ENCODE results near the gene GCNT1. TPM values are rescaled to one million over a fixed set of nuclear protein-coding genes. Genes with fewer than 3 reads are reported as not detected.
"Not testable (repeated sequence)": the region's sequence is repeated elsewhere in the genome, so short reads cannot be mapped to it uniquely, and the experiment has no call there.

GCNT1 gene
- total RNA-seq, 1 experiment from 2014 or later, result 0.28 TPM

DNA sequence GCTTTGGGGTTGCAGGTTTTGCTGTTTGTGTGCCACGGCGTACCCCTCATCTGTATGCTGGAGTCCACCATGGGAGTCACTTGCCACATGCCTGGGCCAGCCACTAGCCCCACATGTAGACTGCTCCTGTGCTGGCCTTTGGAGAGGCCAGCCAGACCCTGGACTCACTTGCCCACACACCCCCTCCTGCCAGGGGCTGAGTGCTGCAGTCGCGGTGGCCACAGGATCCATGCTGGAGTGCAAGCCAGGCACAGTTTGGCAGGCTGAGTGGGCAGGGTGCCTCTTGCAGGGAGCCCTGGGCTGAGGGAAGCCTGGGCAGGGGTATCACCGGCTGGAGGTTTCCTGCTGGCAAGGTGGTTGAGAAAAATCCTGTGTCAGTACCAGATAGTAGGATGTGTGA lies 25.6 kb upstream of the GCNT1 start:
- H3K4me3 ChIP-seq (ENCODE audit: low read depth in 2 of 2, low read length in 2 of 2), result no peak overlapping the region
- no TSS peak for BruUV-seq (replicated peaks)
- ChIA-PET POLR2A (no interaction called here), CTCF (no interaction called here)
- intact Hi-C loops (cut with micrococcal nuclease; ENCODE audit: unreplicated experiment) (no loop called here), in situ Hi-C loops (cut with HindIII; ENCODE audit: low pct_unique_long_range_greater_than_20kb, low sequenced_read_pairs) (no loop called here)
- DNase-seq (ENCODE audit: low read depth, low spot score), result no peak
- no peaks in the 10 kb centered on the region for H3K9me3 ChIP-seq (ENCODE audit: control insufficient read depth, insufficient read depth, low read depth, low read length)
- no peak overlapping the region for H3K27ac ChIP-seq (ENCODE audit: low read length)
- no peaks in the 10 kb centered on the region for H3K27me3 ChIP-seq (ENCODE audit: control insufficient read depth, insufficient read depth, low read length)
- H3K4me1 ChIP-seq (ENCODE audit: control insufficient read depth, insufficient read depth, low read length), result no peaks in the 10 kb centered on the region
- ATAC-seq, result no peak
- TF ChIP-seq SIN3A (IDR thresholded peaks at IDR 0.05; ENCODE audit: borderline replicate concordance, insufficient read depth, low read depth, low read length) (no peak), POLR2AphosphoS5 (IDR thresholded peaks at IDR 0.05; ENCODE audit: low read depth, low read length) (no peak), TCF7L2 (IDR thresholded peaks at IDR 0.05; ENCODE audit: low read depth, low read length) (no peak)
- TF ChIP-seq, protein P1, sequence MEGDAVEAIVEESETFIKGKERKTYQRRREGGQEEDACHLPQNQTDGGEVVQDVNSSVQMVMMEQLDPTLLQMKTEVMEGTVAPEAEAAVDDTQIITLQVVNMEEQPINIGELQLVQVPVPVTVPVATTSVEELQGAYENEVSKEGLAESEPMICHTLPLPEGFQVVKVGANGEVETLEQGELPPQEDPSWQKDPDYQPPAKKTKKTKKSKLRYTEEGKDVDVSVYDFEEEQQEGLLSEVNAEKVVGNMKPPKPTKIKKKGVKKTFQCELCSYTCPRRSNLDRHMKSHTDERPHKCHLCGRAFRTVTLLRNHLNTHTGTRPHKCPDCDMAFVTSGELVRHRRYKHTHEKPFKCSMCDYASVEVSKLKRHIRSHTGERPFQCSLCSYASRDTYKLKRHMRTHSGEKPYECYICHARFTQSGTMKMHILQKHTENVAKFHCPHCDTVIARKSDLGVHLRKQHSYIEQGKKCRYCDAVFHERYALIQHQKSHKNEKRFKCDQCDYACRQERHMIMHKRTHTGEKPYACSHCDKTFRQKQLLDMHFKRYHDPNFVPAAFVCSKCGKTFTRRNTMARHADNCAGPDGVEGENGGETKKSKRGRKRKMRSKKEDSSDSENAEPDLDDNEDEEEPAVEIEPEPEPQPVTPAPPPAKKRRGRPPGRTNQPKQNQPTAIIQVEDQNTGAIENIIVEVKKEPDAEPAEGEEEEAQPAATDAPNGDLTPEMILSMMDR (IDR thresholded peaks at IDR 0.05), result no peak
- TF ChIP-seq, protein P2, sequence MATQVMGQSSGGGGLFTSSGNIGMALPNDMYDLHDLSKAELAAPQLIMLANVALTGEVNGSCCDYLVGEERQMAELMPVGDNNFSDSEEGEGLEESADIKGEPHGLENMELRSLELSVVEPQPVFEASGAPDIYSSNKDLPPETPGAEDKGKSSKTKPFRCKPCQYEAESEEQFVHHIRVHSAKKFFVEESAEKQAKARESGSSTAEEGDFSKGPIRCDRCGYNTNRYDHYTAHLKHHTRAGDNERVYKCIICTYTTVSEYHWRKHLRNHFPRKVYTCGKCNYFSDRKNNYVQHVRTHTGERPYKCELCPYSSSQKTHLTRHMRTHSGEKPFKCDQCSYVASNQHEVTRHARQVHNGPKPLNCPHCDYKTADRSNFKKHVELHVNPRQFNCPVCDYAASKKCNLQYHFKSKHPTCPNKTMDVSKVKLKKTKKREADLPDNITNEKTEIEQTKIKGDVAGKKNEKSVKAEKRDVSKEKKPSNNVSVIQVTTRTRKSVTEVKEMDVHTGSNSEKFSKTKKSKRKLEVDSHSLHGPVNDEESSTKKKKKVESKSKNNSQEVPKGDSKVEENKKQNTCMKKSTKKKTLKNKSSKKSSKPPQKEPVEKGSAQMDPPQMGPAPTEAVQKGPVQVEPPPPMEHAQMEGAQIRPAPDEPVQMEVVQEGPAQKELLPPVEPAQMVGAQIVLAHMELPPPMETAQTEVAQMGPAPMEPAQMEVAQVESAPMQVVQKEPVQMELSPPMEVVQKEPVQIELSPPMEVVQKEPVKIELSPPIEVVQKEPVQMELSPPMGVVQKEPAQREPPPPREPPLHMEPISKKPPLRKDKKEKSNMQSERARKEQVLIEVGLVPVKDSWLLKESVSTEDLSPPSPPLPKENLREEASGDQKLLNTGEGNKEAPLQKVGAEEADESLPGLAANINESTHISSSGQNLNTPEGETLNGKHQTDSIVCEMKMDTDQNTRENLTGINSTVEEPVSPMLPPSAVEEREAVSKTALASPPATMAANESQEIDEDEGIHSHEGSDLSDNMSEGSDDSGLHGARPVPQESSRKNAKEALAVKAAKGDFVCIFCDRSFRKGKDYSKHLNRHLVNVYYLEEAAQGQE (IDR thresholded peaks at IDR 0.05; ENCODE audit: insufficient read depth in 1 of 2, low read depth in 2 of 2, low read length in 1 of 2), result no peak
- no peaks in the 10 kb centered on the region for H3K36me3 ChIP-seq (ENCODE audit: control insufficient read depth, insufficient read depth, low read length)

GRCh38 chr9:76433836-76434235 lies 25.1 kb upstream of the GCNT1 start:
- no peak for ATAC-seq
- POLR2A ChIA-PET, result no interaction called here
- CTCF ChIA-PET, result no interaction called here
- Histone ChIP-seq H3K27ac (ENCODE audit: low read length) (no peak overlapping the region), H3K4me1 (ENCODE audit: control insufficient read depth, insufficient read depth, low read length) (no peaks in the 10 kb centered on the region), H3K4me3 (ENCODE audit: low read depth in 2 of 2, low read length in 2 of 2) (no peak overlapping the region), H3K36me3 (ENCODE audit: control insufficient read depth, insufficient read depth, low read length) (no peaks in the 10 kb centered on the region), H3K9me3 (ENCODE audit: control insufficient read depth, insufficient read depth, low read depth, low read length) (no peaks in the 10 kb centered on the region), H3K27me3 (ENCODE audit: control insufficient read depth, insufficient read depth, low read length) (no peaks in the 10 kb centered on the region)
- BruUV-seq (replicated peaks), result no TSS peak
- TF ChIP-seq POLR2AphosphoS5 (IDR thresholded peaks at IDR 0.05; ENCODE audit: low read depth, low read length) (no peak), SIN3A (IDR thresholded peaks at IDR 0.05; ENCODE audit: borderline replicate concordance, insufficient read depth, low read depth, low read length) (no peak), TCF7L2 (IDR thresholded peaks at IDR 0.05; ENCODE audit: low read depth, low read length) (no peak)
- TF ChIP-seq, protein P2 (IDR thresholded peaks at IDR 0.05; ENCODE audit: insufficient read depth in 1 of 2, low read depth in 2 of 2, low read length in 1 of 2), result no peak
- TF ChIP-seq, protein P1 (IDR thresholded peaks at IDR 0.05), result no peak
- intact Hi-C loops (cut with micrococcal nuclease; ENCODE audit: unreplicated experiment), result no loop called here
- in situ Hi-C loops (cut with HindIII; ENCODE audit: low pct_unique_long_range_greater_than_20kb, low sequenced_read_pairs), result no loop called here
- DNase-seq (ENCODE audit: low read depth, low spot score), result no peak

DNA sequence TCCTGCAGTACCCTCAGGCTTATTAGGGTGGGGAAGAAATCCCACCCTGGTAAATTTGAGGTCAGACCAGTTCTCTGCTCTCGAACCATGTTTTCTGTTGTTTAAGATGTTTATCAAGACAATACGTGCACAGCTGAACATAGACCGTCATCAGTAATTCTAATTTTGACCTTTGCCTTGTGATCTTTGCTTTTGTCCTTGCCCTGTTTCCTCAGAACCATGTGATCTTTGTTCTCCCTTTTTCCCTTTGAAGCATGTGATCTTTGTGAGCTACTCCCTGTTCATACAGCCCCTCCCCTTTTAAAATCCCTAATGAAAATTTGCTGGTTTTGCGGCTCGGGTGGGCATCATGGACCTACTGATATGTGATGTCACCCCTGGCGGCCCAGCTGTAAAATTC lies 24.1 kb upstream of the GCNT1 start:
- H3K4me1 ChIP-seq (ENCODE audit: control insufficient read depth, insufficient read depth, low read length); CTCF ChIA-PET; DNase-seq (ENCODE audit: low read depth, low spot score); H3K36me3 ChIP-seq (ENCODE audit: control insufficient read depth, insufficient read depth, low read length); in situ Hi-C loops (cut with HindIII; ENCODE audit: low pct_unique_long_range_greater_than_20kb, low sequenced_read_pairs); intact Hi-C loops (cut with micrococcal nuclease; ENCODE audit: unreplicated experiment); ATAC-seq; BruUV-seq (replicated peaks); H3K27me3 ChIP-seq (ENCODE audit: control insufficient read depth, insufficient read depth, low read length); H3K27ac ChIP-seq (ENCODE audit: low read length); H3K9me3 ChIP-seq (ENCODE audit: control insufficient read depth, insufficient read depth, low read depth, low read length); POLR2A ChIA-PET; H3K4me3 ChIP-seq (ENCODE audit: low read depth in 2 of 2, low read length in 2 of 2): not testable (repeated sequence)

Data from Panc1 (cell line).